ENCODE measurements around the gene KLRC3.

DNA sequence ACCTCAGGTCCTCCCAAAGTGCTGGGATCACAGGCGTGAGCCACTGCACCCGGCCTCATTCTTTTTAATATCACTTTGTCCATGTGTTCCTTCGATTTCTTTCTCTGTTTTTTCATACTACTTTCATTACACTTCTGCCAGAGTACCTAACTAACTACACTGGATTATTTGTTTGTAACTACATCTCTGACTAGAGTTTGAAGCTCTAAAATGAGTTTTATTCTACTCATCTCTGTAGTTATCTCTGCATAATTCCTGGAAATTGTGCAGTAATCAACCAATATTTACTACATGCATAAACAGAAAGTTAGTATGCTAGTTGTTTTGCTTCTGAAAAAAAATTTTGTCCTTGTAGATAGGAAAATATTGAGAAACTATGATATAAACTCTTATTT lies 45.8 kb downstream of the KLRC3 start:
- TF ChIP-seq TCF12 (IDR thresholded peaks at IDR 0.05; ENCODE audit: low read depth), result no peak
- TF ChIP-seq TAF1 (IDR thresholded peaks at IDR 0.05; ENCODE audit: low read depth), result no peak
- TF ChIP-seq, protein P1, sequence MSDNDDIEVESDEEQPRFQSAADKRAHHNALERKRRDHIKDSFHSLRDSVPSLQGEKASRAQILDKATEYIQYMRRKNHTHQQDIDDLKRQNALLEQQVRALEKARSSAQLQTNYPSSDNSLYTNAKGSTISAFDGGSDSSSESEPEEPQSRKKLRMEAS (IDR thresholded peaks at IDR 0.05), result no peak
- no peak for TF ChIP-seq EP300 (IDR thresholded peaks at IDR 0.05; ENCODE audit: borderline replicate concordance)
- TF ChIP-seq FOXM1 (IDR thresholded peaks at IDR 0.05; ENCODE audit: borderline replicate concordance, low read depth), result no peak
- no peak for TF ChIP-seq YY1 (IDR thresholded peaks at IDR 0.05; ENCODE audit: low read depth)
- TF ChIP-seq, protein P2, sequence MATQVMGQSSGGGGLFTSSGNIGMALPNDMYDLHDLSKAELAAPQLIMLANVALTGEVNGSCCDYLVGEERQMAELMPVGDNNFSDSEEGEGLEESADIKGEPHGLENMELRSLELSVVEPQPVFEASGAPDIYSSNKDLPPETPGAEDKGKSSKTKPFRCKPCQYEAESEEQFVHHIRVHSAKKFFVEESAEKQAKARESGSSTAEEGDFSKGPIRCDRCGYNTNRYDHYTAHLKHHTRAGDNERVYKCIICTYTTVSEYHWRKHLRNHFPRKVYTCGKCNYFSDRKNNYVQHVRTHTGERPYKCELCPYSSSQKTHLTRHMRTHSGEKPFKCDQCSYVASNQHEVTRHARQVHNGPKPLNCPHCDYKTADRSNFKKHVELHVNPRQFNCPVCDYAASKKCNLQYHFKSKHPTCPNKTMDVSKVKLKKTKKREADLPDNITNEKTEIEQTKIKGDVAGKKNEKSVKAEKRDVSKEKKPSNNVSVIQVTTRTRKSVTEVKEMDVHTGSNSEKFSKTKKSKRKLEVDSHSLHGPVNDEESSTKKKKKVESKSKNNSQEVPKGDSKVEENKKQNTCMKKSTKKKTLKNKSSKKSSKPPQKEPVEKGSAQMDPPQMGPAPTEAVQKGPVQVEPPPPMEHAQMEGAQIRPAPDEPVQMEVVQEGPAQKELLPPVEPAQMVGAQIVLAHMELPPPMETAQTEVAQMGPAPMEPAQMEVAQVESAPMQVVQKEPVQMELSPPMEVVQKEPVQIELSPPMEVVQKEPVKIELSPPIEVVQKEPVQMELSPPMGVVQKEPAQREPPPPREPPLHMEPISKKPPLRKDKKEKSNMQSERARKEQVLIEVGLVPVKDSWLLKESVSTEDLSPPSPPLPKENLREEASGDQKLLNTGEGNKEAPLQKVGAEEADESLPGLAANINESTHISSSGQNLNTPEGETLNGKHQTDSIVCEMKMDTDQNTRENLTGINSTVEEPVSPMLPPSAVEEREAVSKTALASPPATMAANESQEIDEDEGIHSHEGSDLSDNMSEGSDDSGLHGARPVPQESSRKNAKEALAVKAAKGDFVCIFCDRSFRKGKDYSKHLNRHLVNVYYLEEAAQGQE (IDR thresholded peaks at IDR 0.05; ENCODE audit: low read depth), result no peak
- no peak for TF ChIP-seq CEBPB (IDR thresholded peaks at IDR 0.05)
- no peak for TF ChIP-seq TEAD4 (IDR thresholded peaks at IDR 0.05)
